ENCODE data around the gene CHL1. TPM values are rescaled to one million over a fixed set of nuclear protein-coding genes. Genes with fewer than 3 reads are reported as not detected.

The CHL1 gene
- total RNA-seq, 2 experiments from 2014 or later: not detected

DNA sequence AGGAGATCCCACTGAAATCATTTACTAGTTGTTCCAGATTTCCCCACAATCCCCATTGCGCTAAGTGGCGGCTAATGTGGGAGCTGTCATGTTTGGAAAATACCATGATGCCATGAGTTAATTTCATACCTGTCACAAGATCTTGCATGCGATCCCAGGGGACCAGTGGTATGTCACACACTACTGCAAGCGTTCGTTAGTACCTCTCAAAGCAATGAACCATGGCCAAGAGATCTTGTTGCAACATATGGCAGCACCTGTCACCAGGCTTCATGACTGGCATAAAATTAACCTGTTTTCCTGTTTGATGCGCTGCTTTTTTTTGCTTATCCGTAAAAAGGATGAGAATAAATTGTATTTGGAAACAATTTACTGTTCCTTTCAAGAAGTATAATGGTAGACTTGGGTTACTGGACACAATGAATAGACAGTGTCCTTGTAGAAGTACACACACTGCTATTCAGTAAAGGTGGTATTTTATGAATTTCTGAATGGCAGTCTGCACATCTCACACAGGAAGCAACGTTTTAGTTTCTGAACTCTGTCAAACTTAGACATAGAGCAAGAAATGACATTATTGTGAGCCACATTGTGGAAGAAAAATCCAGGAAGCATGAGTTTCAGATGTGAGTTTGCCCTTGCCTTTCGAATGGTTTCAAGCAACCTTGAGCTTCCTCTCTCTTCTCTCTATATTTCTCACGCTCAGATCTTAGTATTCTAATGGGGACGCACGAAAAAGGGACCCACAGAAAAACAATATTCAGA, 81.9 kb downstream of the CHL1 start:
- Mint-ChIP-seq H3K4me3 (no peak overlapping the region), H3K4me1 (no peaks in the 10 kb centered on the region), H3K27me3 (no peaks in the 10 kb centered on the region), H3K9me3 (no peaks in the 10 kb centered on the region), H3K27ac (no peak overlapping the region), H3K36me3 (no peaks in the 10 kb centered on the region)
- DNase-seq (no peak), ATAC-seq (ENCODE audit: low read depth) (no peak)
- POLR2A ChIA-PET: no interaction called here

DNA sequence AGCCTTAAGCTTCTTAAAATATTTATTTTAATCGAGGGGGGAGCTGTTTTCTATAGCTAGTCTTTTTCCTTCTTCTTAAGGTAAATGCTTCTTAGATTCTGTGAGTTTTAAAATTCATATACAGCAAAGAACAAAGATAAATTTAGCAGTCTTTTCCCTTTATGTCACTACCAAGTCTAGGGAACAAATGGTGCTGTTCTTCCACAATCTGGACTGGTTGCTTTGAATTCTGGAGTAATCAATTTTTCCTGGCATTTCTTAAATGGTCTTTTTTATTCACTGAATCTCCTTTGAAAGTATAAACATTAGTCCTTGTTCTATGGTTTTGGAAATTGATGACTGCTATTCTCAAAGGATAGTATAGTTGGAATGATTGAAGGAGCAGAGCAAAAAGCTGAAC, 82.8 kb downstream of the CHL1 start:
- no peak overlapping the region for H3K4me3 Mint-ChIP-seq
- no peak overlapping the region for H3K27ac Mint-ChIP-seq
- DNase-seq: no peak
- POLR2A ChIA-PET: no interaction called here
- ATAC-seq (ENCODE audit: low read depth): no peak
- no peaks in the 10 kb centered on the region for H3K9me3 Mint-ChIP-seq
- no peaks in the 10 kb centered on the region for H3K4me1 Mint-ChIP-seq
- no peaks in the 10 kb centered on the region for H3K36me3 Mint-ChIP-seq
- H3K27me3 Mint-ChIP-seq: no peaks in the 10 kb centered on the region

DNA sequence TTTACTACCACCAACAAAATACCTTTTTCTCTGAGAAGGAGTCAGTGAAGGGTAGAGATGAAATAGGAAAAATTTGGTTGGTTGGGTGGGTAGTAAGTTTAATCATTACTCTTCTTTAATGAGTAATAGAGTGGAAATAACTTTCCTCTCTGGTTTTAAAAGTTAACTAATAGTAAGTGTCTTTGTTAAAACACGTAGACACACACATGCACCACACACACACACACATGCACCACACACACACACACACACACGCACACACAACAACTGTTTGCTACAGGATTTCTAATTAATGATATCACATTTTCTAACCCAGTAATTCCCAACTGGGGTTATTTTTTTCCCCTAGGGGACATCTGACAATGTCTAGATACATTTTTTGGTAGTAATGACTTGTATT, 84.1 kb downstream of the CHL1 start:
- Mint-ChIP-seq H3K4me3 (no peak overlapping the region), H3K36me3 (no peaks in the 10 kb centered on the region), H3K27me3 (no peaks in the 10 kb centered on the region), H3K9me3 (no peaks in the 10 kb centered on the region), H3K4me1 (no peaks in the 10 kb centered on the region), H3K27ac (no peak overlapping the region)
- DNase-seq: no peak
- no peak for ATAC-seq (ENCODE audit: low read depth)
- POLR2A ChIA-PET: no interaction called here

DNA sequence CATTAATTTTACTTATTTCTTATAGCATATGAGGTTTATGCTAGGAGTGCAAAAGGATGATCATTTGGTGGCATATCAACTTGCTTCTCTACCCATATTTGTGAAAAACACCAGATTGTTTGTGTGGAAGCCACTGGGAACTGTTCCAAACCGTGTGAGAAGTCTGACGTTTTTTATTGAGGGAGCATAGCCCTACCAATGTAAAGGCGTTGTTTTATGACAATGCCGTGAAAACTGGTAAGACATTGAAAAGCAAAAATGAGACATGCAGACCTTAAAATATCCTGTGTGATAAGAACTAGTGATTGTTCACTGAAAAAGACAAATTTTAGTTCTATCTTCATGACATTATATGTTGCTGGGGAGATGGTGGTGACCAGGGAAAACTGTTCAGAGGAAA, 87.8 kb downstream of the CHL1 start:
- H3K4me3 Mint-ChIP-seq: no peak overlapping the region
- no peaks in the 10 kb centered on the region for H3K4me1 Mint-ChIP-seq
- no peak overlapping the region for H3K27ac Mint-ChIP-seq
- POLR2A ChIA-PET: no interaction called here
- DNase-seq (no peak), ATAC-seq (ENCODE audit: low read depth) (no peak)
- H3K36me3 Mint-ChIP-seq: no peaks in the 10 kb centered on the region
- no peaks in the 10 kb centered on the region for H3K9me3 Mint-ChIP-seq
- no peaks in the 10 kb centered on the region for H3K27me3 Mint-ChIP-seq

DNA sequence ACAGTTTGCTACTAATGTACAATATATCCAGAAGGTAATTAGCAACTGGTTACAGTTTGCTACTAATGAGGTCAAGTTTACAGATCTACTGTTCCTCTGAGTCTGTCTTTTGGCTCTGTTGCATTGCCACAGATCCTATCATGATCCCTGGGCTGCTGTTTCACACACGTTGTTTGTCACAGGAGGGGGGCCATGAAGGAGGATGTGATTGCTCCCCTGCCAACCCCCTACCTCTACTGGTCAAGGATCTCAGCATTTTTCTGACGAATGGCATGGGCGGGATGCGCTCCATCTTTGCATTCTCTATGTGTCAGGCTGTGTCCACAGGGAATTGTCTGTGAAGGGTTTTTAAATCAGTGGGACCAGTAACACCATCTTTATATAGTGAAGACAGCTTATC, 91.9 kb downstream of the CHL1 start:
- no peak for DNase-seq
- POLR2A ChIA-PET: no interaction called here
- no peak for ATAC-seq (ENCODE audit: low read depth)
- Mint-ChIP-seq H3K9me3 (no peaks in the 10 kb centered on the region), H3K4me3 (no peak overlapping the region), H3K36me3 (no peaks in the 10 kb centered on the region), H3K27ac (no peak overlapping the region), H3K4me1 (no peaks in the 10 kb centered on the region), H3K27me3 (no peaks in the 10 kb centered on the region)

DNA sequence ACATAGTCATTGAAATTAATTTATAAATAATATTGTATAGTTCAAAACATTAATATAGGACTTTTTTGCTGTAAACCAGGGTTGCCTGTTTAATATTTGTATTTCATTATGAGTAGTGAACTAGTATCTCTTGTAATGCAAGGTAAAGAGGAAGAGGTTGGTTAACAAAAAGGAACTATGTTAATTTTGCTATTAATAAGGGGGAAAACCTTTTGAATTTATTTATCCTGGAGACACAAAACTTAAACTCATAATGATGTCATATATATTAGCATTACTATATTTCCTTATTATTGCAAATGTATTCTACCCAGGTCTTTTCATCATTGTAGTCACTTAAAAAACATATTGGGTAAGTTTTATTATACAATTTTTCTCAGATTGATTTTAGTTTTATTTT, 94.5 kb downstream of the CHL1 start:
- Mint-ChIP-seq H3K4me3 (no peak overlapping the region), H3K9me3 (peaks cover 3% of the 10 kb centered on the region), H3K27me3 (no peaks in the 10 kb centered on the region), H3K36me3 (no peaks in the 10 kb centered on the region), H3K27ac (no peak overlapping the region), H3K4me1 (no peaks in the 10 kb centered on the region)
- no peak for DNase-seq
- POLR2A ChIA-PET: no interaction called here
- no peak for ATAC-seq (ENCODE audit: low read depth)

DNA sequence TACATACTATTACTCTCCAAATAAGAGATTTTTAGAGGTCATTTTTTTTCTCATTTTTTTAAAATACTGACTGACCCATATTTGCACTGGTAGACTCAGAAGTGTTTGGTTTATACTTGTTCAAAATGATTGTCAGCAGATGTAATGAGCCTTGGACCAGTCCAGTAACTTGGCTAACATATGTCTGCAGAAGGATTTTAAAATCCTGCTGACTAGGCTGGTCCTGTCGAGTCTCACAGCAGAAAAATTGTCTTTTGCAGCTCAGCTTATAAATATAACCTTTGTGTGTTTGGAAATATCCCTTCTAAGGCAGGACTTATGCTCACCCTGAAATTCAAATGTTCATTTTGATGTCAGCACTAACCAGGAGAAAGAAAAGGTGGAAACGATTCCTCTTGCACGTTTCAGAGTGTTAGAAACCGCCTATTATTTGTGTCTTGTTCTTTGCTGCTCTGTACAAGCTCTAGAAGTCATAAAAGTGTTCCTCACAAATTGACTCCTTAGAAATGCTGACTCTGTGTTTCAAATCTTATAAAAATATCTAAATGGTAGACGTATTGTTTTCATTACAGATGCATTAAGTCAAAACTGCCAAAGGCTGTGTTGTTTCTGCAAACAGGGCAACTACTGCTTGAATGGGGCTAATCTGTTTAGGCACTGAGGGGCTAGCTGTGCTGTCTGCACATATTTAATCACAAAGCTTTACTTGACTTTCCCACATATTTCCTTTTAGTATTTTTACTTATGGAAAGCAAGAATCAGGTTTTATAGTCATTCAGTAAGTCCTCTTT, 95.3 kb downstream of the CHL1 start:
- ATAC-seq (ENCODE audit: low read depth) (no peak), DNase-seq (no peak)
- Mint-ChIP-seq H3K27me3 (no peaks in the 10 kb centered on the region), H3K4me1 (no peaks in the 10 kb centered on the region), H3K4me3 (no peak overlapping the region), H3K9me3 (peaks cover 5% of the 10 kb centered on the region), H3K27ac (no peak overlapping the region), H3K36me3 (no peaks in the 10 kb centered on the region)
- POLR2A ChIA-PET: no interaction called here

DNA sequence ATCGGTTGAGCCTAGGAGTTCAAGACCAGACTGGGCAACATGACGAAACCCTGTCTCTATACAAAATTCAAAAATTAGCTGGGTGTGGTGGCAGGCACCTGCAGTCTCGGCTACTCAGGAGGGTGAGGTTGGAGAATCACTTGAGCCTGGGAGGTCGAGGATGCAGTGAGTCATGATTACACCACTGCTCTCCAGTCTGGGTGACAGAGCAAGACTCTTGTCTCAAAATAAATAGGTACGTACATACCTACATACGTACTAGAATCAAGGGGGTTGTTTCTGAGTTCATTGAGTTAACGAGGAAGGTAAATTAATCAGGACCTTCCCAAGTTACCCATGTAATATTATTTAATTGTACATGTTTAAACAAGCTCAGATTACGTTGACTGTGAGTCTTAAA, 97.5 kb downstream of the CHL1 start:
- no peak for ATAC-seq (ENCODE audit: low read depth)
- Mint-ChIP-seq H3K9me3 (peaks cover 6% of the 10 kb centered on the region), H3K4me1 (no peaks in the 10 kb centered on the region), H3K36me3 (no peaks in the 10 kb centered on the region), H3K27ac (no peak overlapping the region), H3K4me3 (no peak overlapping the region), H3K27me3 (no peaks in the 10 kb centered on the region)
- POLR2A ChIA-PET: no interaction called here
- DNase-seq: no peak

DNA sequence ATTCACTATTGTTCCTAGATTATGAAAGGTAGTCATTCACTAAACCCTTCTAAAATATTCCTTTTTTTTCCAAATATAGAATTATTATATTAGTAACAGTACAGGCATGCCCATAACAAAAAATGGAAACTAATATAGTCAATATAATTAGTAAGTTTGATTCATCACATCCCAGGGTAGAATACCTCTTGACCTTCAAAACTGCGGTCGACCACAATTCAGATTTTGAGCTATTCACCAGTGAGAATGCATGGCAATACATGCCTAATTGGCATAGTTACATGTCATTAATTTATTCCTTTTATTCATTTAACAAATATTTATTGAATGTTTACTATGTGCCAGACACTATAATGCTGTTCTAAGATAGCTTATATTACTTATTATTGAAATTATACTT, 98.0 kb downstream of the CHL1 start:
- no peaks in the 10 kb centered on the region for H3K4me1 Mint-ChIP-seq
- peaks cover 6% of the 10 kb centered on the region for H3K9me3 Mint-ChIP-seq
- H3K27me3 Mint-ChIP-seq: no peaks in the 10 kb centered on the region
- no peak overlapping the region for H3K4me3 Mint-ChIP-seq
- ATAC-seq (ENCODE audit: low read depth) (no peak), DNase-seq (no peak)
- H3K36me3 Mint-ChIP-seq: no peaks in the 10 kb centered on the region
- POLR2A ChIA-PET: no interaction called here
- no peak overlapping the region for H3K27ac Mint-ChIP-seq

DNA sequence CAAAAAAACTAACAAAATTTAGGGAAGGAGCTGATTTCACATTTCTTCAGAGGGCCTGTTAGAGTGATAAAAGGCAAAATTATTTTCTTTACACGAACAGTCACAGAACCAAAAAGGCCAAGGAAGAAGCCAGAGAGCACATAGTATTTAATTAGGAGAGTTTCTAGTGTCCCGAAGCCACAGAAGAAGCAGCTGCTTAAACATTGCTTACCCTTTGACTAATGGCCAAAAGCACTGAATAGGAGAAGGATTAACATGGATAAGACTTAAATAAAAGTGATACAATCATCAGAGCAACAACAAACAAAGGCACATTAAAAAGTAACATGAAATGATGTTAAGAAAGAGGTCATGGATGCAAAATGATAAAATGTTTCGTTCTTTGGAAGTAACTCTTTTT, 98.6 kb downstream of the CHL1 start:
- POLR2A ChIA-PET: no interaction called here
- DNase-seq (no peak), ATAC-seq (ENCODE audit: low read depth) (no peak)
- H3K4me3 Mint-ChIP-seq: no peak overlapping the region
- peaks cover 6% of the 10 kb centered on the region for H3K9me3 Mint-ChIP-seq
- no peaks in the 10 kb centered on the region for H3K4me1 Mint-ChIP-seq
- no peaks in the 10 kb centered on the region for H3K36me3 Mint-ChIP-seq
- no peaks in the 10 kb centered on the region for H3K27me3 Mint-ChIP-seq
- no peak overlapping the region for H3K27ac Mint-ChIP-seq

DNA sequence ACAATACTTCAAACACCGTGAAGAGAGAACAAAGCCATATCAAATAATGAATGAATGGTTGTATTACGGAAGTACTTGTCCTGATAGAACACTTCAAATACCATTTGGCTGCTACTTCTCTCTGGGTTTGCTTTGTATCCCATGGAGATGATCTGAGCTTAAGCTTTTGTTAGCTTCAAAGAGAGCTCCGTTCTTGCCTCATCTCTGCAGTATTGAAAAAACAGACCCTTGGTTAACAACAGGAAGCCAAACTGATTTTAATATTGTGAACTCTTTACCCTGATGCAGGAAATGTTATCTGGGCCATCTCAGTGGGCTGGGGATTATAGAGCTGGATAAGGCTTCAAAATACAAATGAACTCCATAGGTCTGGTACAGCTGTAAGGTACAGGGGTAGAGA, 101.0 kb downstream of the CHL1 start:
- peaks cover 6% of the 10 kb centered on the region for H3K9me3 Mint-ChIP-seq
- POLR2A ChIA-PET: no interaction called here

DNA sequence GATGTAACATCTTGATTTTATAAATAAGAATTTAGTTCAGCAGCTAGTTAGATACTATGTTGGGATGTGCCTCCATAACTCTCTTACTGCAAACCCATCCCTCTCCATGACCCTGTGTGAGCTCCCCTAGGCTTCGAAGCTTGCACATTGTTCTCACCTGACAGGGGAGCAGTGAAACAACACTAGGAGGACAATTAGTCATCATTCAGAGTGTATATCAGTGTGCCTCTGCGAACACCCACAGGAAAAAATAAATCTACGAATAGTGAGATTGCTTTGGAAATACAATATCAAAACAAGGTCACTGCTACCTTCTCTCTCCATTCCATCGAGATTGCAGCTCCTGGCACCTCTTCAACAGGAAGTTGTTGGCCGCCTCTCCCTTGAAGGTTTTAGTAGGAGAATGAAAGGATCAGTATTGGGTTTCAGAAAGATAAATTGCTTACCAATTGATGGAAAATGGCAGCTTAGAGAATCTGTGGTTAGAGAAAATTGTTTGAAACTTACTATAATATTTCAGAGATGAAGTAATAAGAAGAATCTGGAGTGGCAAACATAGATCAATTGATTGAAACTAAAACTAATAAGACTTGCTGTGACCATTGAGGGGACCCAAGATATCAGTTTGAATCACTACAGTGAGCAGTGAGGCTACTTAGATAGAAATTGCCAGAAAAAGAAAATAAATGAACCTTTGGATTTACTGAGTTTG, 103.2 kb downstream of the CHL1 start:
- Mint-ChIP-seq H3K27me3 (no peaks in the 10 kb centered on the region), H3K27ac (no peak overlapping the region), H3K9me3 (peaks cover 4% of the 10 kb centered on the region), H3K4me1 (no peaks in the 10 kb centered on the region), H3K4me3 (no peak overlapping the region), H3K36me3 (no peaks in the 10 kb centered on the region)
- POLR2A ChIA-PET: no interaction called here
- no peak for DNase-seq
- no peak for ATAC-seq (ENCODE audit: low read depth)

More for the DNA sequence above, 101.0 kb downstream of the CHL1 start:
- no peaks in the 10 kb centered on the region for H3K36me3 Mint-ChIP-seq
- DNase-seq: no peak
- H3K27ac Mint-ChIP-seq: no peak overlapping the region
- H3K27me3 Mint-ChIP-seq: no peaks in the 10 kb centered on the region
- H3K4me3 Mint-ChIP-seq: no peak overlapping the region
- ATAC-seq (ENCODE audit: low read depth): no peak
- H3K4me1 Mint-ChIP-seq: no peaks in the 10 kb centered on the region

DNA sequence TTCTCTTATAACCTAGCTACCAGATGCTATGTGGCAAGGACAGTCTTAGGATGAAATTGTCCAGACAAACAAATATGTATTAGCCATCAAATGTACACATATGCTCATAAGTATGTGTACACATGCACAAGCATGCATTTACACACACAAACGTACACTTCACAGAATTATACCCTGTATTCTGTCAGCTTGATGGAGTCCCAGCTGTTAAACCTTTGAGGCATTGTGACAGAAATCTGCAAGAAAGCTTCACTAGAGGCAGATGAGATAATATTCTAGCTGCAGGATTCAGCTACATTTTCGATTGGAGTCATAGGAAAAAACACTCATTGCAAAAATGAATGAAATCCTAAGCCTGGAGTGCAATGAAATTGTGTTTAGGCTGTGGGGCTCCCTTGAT, 110.6 kb downstream of the CHL1 start:
- Mint-ChIP-seq H3K36me3 (no peaks in the 10 kb centered on the region), H3K4me3 (no peak overlapping the region), H3K27ac (no peak overlapping the region), H3K4me1 (no peaks in the 10 kb centered on the region), H3K9me3 (no peaks in the 10 kb centered on the region), H3K27me3 (peaks cover 4% of the 10 kb centered on the region)
- DNase-seq (no peak), ATAC-seq (ENCODE audit: low read depth) (no peak)
- POLR2A ChIA-PET: no interaction called here
